DMS 273 treated with DMSO at 0.1 percent for 48 hours (cell line): Measurements from ENCODE around the gene NFYA.
"Not testable (repeated sequence)": the region's sequence is repeated elsewhere in the genome, so short reads cannot be mapped to it uniquely, and the experiment has no call there.

Experiments used
- DNase-seq: peaks from one replicate; lab custom pipeline; 2025; lab: John Stamatoyannopoulos, UW

NFYA gene

DNA sequence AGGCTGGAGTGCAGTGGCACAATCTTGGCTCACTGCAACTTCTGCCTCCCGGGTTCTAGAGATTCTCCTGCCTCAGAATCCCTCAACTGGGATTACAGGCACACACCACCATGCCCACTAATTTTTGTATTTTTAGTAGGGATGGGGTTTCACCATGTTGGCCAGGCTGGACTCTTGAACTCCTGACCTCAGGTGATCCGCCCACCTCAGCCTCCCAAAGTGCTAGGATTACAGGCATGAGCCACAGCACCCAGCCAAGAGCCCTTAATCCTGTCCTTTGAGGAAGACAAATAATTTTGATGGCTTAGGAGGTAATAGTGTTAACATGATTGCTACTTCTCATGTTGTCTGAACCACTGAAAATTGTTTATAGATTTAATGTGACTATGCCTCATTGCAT lies 42.3 kb downstream of the NFYA start:
- DNase-seq: not testable (repeated sequence)

DNA sequence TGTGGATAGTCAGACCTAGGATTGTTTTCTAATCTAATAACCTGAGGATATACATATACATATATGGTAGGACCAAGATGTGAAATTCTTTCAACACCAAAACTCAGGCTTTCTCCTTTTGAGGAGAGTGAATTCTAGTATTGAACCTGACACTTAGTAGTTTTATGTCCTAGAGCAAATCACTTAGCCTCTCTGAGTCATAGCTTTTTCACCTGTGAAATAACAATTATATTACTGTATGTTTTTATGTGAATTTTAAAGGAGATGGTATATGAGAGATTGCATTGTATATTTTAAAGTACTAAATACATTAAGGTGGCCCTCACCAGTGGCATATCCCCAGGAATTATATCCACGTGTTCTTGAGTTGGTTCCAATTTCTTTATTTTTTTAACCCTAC lies 46.7 kb downstream of the NFYA start:
- DNase-seq: no peak

DNA sequence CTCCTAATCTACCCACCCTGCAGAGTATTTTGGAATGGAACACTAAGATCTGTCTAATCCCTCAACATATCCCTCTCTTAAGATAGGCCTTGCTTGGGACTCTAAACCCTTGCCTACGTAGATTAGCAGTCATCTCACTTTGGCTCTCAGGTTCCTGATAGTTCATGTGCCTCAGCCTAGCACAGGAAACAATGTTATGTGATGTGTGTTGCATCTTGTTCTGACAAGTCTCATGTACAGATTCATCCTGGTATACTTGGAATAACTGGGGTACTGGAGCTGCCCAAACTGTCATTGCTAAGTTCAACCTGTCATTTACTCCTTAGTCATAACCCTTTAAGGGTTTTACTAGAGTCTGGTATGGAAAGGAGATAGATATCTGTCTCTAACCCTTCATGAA lies 47.3 kb downstream of the NFYA start:
- DNase-seq: no peak

DNA sequence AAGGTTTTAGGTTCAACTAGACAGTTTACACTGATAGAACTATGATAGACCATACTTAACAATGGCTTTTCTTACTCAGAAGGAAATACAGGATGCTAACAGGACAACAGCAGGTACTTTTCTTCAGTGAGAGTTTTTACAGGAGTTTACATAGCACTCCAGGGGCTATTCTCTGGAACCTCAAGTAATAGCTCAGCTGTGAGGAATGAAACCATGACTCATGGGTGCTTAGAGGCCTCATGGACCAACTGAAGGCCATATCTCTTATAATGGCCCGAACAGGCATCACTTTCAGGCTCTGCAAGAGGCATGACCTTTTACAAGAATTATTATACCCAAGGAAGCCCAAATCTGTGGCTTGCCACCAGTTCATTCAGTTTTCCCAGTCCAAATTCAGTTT lies 49.6 kb downstream of the NFYA start:
- no peak for DNase-seq

DNA sequence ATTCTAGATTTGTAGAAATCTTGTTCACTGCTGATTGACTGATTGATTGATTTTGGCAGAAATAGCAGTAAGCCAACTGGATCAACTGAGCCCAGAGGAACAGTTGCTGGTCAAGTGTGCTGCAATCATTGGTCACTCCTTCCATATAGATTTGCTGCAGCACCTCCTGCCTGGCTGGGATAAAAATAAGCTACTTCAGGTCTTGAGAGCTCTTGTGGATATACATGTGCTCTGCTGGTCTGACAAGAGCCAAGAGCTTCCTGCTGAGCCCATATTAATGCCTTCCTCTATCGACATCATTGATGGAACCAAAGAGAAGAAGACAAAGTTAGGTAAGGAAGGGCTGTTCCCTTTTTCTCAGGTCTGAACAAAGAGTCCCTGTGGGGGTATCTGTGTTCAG lies 50.1 kb downstream of the NFYA start:
- no peak for DNase-seq

DNA sequence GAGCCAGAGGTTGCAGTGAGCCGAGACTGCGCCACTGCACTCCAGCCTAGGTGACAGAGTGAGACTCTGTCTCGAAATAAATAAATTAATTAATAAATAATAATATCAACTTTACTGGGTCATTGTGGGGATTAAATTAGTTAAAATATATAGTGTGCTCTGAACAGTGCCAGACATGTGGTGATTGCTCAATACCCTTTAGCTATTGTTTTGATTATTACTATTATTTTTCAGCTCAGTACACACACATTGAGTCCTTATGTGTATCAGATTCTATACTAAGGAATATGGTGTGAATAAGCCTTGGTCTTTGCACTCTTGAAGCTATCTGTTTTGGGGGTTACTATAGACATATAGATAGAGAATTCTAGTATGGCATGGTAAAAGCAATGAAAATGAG lies 52.5 kb downstream of the NFYA start:
- no peak for DNase-seq

DNA sequence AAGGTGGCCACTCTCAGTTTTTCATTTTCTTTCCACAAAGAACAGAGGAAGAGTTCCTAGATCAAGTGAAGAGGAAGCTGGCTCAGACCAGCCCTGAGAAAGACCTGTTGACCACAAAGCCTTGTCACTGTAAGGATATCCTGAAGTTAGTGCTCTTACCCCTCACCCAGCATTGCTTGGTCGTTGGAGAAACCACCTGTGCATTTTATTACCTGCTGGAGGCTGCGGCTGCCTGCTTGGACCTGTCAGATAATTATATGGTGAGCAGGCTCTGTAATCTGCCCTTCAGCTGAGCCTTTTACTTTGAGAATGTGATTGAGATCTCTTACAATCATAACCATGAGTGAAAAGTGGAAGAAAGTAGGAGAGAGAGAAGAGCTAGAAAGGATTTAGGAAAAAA lies 59.5 kb downstream of the NFYA start:
- DNase-seq: no peak

DNA sequence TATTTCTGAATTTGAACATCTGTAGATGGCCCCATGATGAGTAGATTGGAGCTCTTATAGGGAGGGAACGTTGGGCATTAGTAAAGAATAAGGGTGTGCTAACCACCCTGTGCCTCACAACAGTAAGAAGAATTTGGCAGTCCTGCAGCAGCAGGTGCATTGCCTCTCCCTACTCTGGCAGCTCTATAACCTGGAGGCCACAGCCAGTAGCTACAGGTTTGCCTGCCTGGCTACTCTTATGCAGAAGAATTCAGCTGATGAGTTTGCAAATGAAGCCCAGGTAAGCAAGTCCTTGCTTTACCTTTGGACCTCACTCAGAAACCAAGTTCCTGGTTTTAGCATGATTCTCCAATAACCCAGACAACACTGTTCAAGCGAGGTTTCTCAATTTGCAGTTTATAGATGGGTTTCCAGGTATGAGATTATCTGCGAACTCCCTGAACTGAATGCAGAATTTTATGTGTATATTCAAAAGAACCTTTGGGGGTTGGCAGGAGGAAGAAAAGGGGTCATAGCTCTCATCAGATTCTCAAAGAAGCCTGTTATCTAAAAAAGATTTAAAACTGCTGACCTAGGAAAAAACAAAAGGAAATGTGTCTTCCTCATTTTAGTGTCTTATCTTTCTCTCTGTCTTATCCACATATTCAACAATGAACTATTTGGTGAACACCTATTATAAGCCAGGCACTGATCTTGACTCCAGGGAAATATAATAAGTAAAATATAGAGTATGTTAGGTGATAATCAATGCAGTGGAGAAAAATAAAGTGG lies 62.5 kb downstream of the NFYA start:
- no peak for DNase-seq

DNA sequence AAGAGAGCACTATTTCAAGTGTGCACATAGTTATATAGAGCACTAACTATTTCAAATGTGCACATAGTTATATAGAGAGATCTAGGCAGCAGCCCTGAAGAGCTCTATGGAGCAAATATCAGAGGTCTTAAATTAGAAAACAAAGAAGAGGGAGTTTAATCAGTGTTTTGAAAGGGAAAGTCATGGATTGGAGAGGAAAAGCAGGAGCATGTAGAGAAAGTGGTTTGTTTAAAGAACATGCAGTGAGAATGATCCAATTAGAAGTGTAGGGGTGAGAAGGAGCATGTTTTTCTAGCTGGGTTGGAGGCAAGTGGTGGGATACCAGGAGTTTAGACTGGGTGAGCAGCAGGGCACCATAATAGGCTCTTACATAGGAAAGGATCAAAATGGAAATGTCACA lies 64.1 kb downstream of the NFYA start:
- DNase-seq: no peak

DNA sequence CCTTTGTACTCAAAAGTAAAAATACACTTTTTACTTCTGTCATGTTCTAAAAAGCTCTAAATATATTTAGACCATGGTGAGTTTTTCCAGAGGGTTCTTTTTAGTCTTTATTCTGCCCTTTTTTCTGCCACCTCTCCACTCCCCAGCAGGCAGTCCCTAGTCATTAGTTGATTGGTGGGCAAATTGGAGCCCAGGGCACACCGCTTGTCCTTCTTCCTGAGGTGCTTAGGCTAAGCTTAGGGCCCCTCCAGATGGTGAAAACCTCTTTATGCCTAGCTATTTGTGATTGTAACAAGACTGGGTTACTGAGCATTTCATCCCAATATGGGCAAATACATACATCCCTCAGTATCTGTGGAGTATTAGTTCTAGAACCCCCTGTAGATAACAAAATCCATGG lies 75.1 kb downstream of the NFYA start:
- DNase-seq: no peak
